RPMI7951 (cell line): ENCODE results near the gene ADGRA1. TPM values are rescaled to one million over a fixed set of nuclear protein-coding genes. Genes with fewer than 3 reads are reported as not detected.

Experiments used
- DNase-seq: peaks from one replicate; pipeline ENCODE4 v3.0.0-alpha.2; 2012; ENCODE audit warnings: low read depth
- total RNA-seq: library from RNA; depleted of rRNA; stranded (reverse); fragments of >200 nt; shearing (Covaris generic); gene quantifications from 2 replicates; pipeline ENCODE4 v1.2.3, GENCODE V29; 2014

The ADGRA1 gene
- total RNA-seq, 1 experiment from 2014 or later, result not detected

- DNase-seq, result no peak
Measured at GRCh38 chr10:133113146-133113830, 25.6 kb downstream of the ADGRA1 start.

- no peak for DNase-seq
Measured at GRCh38 chr10:133113847-133114246, 26.1 kb downstream of the ADGRA1 start.

GRCh38 chr10:133114251-133114650, 26.5 kb downstream of the ADGRA1 start:
- DNase-seq, result no peak

- DNase-seq, result no peak
Measured at GRCh38 chr10:133114726-133115452, 27.2 kb downstream of the ADGRA1 start.

- no peak for DNase-seq
Measured at GRCh38 chr10:133115453-133115842, 27.7 kb downstream of the ADGRA1 start.

- no peak for DNase-seq
Measured at GRCh38 chr10:133115976-133116375, 28.3 kb downstream of the ADGRA1 start.

GRCh38 chr10:133116455-133116854, 28.7 kb downstream of the ADGRA1 start:
- DNase-seq, result no peak

GRCh38 chr10:133117036-133117687, 29.4 kb downstream of the ADGRA1 start:
- no peak for DNase-seq

- no peak for DNase-seq
Measured at GRCh38 chr10:133117688-133118071, 30.0 kb downstream of the ADGRA1 start.

GRCh38 chr10:133121479-133121878, 33.8 kb downstream of the ADGRA1 start:
- no peak for DNase-seq

GRCh38 chr10:133122171-133122935, 34.6 kb downstream of the ADGRA1 start:
- DNase-seq, result no peak

GRCh38 chr10:133123050-133123745, 35.5 kb downstream of the ADGRA1 start:
- no peak for DNase-seq

GRCh38 chr10:133123746-133124356, 36.1 kb downstream of the ADGRA1 start:
- DNase-seq, result no peak

- no peak for DNase-seq
Measured at GRCh38 chr10:133124357-133125211, 36.9 kb downstream of the ADGRA1 start.

- DNase-seq, result no peak
Measured at GRCh38 chr10:133125901-133126300, 38.2 kb downstream of the ADGRA1 start.

GRCh38 chr10:133126431-133127290, 38.9 kb downstream of the ADGRA1 start:
- no peak for DNase-seq

GRCh38 chr10:133127291-133128125, 39.8 kb downstream of the ADGRA1 start:
- no peak for DNase-seq
